ENCODE measurements around the gene LPP.

Gene LPP

DNA sequence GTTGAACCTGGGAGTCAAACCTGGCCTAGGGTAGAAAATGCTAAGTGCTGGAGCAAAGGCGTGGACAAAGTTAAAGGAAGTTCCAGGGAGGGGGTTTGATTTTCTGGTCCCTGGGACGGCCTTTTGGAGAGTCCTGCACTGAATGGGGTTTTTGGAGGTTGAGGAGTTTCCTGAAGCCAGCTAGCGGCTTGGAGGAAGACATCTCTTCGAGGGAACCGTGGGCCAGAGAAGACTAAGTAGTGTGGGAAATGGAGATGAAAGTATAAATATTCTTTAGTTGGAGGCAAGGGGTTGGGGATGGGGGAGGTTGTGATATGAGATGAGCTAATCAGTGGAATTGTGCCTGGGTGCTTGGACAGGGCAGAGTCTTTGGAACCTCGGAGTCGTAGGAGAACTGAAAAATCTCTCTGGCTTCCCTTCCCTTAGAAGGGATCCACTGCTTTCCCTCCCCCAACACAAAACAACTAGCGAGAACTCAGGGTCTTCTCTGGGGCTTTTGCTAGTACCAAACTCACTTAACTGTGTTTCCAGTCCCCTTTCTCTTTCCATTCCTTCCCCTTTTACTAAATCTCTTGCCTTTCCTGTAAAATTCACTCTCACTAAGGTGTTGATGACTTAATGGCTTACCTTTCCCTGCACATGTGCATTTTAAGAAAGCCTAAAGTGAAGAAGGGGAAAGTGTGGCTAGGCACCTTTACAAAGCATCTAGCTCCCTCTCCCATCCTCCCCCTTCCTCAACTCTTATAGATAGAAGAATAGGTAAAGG, 1.0 kb downstream of the LPP start:
- DNase-seq (ENCODE audit: low read depth): no peak
- no peak for TF ChIP-seq CTCF (IDR thresholded peaks at IDR 0.05; ENCODE audit: control insufficient read depth, insufficient read depth, low read depth, low read length, missing control alignments)
- peak overlapping the region; percentile 76 for H3K4me3 ChIP-seq (ENCODE audit: control insufficient read depth, low read depth, low read length)

DNA sequence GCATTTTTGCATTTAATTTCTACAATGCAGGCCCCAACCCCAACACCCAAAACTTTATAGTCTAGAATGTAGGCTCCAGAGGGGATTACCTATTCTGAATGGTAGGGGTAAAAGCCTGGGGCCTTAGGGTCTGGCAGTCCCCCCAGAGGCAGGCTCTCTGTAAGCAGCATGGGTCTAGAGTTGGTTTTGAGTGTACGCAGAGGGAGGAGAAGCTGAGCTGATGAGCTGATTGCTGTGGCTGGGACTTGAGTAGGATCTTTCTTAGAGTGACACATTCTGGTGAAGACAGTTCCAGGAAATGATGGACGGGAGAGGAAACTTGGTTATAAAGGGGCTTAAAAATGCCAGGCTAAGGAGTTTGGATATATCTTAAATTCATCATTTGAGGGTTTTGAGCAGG, 2.1 kb downstream of the LPP start:
- no peak for TF ChIP-seq CTCF (IDR thresholded peaks at IDR 0.05; ENCODE audit: control insufficient read depth, insufficient read depth, low read depth, low read length, missing control alignments)
- DNase-seq (ENCODE audit: low read depth): no peak
- H3K4me3 ChIP-seq (ENCODE audit: control insufficient read depth, low read depth, low read length): no peak overlapping the region

- DNase-seq (ENCODE audit: low read depth): no peak
- H3K4me3 ChIP-seq (ENCODE audit: control insufficient read depth, low read depth, low read length): no peak overlapping the region
- no peak for TF ChIP-seq CTCF (IDR thresholded peaks at IDR 0.05; ENCODE audit: control insufficient read depth, insufficient read depth, low read depth, low read length, missing control alignments)
Measured at GRCh38 chr3:188157407-188157806, 3.5 kb downstream of the LPP start.

GRCh38 chr3:188157971-188158370, 4.0 kb downstream of the LPP start:
- DNase-seq (ENCODE audit: low read depth): no peak
- no peak for TF ChIP-seq CTCF (IDR thresholded peaks at IDR 0.05; ENCODE audit: control insufficient read depth, insufficient read depth, low read depth, low read length, missing control alignments)
- H3K4me3 ChIP-seq (ENCODE audit: control insufficient read depth, low read depth, low read length): no peak overlapping the region

GRCh38 chr3:188158731-188159310, 4.9 kb downstream of the LPP start:
- TF ChIP-seq CTCF (IDR thresholded peaks at IDR 0.05; ENCODE audit: control insufficient read depth, insufficient read depth, low read depth, low read length, missing control alignments): no peak
- no peak for DNase-seq (ENCODE audit: low read depth)
- H3K4me3 ChIP-seq (ENCODE audit: control insufficient read depth, low read depth, low read length): no peak overlapping the region

GRCh38 chr3:188160751-188161150, 6.8 kb downstream of the LPP start:
- no peak for DNase-seq (ENCODE audit: low read depth)
- no peak for TF ChIP-seq CTCF (IDR thresholded peaks at IDR 0.05; ENCODE audit: control insufficient read depth, insufficient read depth, low read depth, low read length, missing control alignments)
- H3K4me3 ChIP-seq (ENCODE audit: control insufficient read depth, low read depth, low read length): no peak overlapping the region

All from AG09309 (cell line).